ENCODE measurements around the gene CDK11A. TPM values are rescaled to one million over a fixed set of nuclear protein-coding genes. Genes with fewer than 3 reads are reported as not detected.
A peak's percentile ranks its signal among the peaks of the same experiment; 100 is the strongest.
"Not testable (repeated sequence)": the region's sequence is repeated elsewhere in the genome, so short reads cannot be mapped to it uniquely, and the experiment has no call there.

The CDK11A gene
- total RNA-seq, 1 experiment from 2014 or later: 26.2 TPM

DNA sequence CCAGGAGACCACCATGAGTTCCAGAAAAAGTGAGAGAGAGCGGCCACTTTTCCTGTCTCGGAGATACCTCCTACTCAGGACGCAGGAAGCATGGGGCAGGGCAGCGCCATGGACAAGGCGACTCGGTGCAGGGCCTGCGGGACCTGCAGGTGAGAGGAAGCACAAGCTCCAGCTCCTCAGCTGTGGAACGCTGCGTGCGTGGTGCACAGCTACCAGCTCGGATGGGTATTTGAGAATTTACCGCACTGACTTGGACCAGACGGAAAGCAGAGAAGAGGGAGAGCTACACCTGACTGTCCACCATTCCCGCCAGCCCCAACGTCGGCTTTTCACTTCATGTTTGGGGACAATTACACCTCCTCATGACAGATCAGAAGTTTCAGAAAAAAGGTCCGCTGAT, 8.2 kb upstream of the CDK11A start:
- no peak overlapping the region for H2AFZ ChIP-seq (ENCODE audit: low read length)
- no peak overlapping the region for H3K9ac ChIP-seq (ENCODE audit: low read length)
- H3K27me3 ChIP-seq (ENCODE audit: low read length): no peaks in the 10 kb centered on the region
- no peak overlapping the region for H3K27ac ChIP-seq (ENCODE audit: low read length)
- H4K20me1 ChIP-seq (ENCODE audit: insufficient read depth, low read depth, low read length): no peaks in the 10 kb centered on the region
- peak; percentile 33 for DNase-seq
- H3K4me3 ChIP-seq (ENCODE audit: low read length): no peak overlapping the region
- no peaks in the 10 kb centered on the region for H3K9me3 ChIP-seq (ENCODE audit: low read length)
- no peaks in the 10 kb centered on the region for H3K9me2 ChIP-seq (replicated peaks; ENCODE audit: insufficient read depth, low read length)
- H3K4me1 ChIP-seq (ENCODE audit: low read length): no peaks in the 10 kb centered on the region
- H3K4me2 ChIP-seq (ENCODE audit: low read depth, low read length, poor library complexity, severe bottlenecking): no peak overlapping the region
- no peaks in the 10 kb centered on the region for H3K36me3 ChIP-seq (ENCODE audit: insufficient read depth, low read length)
- H3K79me2 ChIP-seq (ENCODE audit: low read length): no peaks in the 10 kb centered on the region

DNA sequence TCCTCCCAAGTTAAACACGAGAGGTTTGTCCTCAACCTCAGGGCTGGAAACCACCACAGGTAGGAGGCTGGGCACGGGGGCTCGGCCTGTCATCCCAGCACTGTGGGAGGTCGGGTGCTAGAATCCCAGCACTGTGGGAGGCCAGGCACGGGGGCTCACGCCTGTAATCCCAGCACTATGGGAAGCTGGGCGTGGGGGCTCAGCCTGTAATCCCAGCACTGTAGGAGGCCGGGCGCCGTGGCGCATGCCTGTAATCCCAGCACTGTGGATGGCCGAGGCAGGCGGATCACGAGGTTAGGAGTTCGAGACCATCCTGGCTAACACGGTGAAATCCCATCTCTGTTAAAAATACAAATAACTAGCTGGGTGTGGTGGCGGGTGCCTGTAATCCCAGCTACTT, 6.7 kb upstream of the CDK11A start:
- Histone ChIP-seq H3K36me3 (ENCODE audit: insufficient read depth, low read length) (no peaks in the 10 kb centered on the region), H3K9me3 (ENCODE audit: low read length) (no peaks in the 10 kb centered on the region), H3K4me2 (ENCODE audit: low read depth, low read length, poor library complexity, severe bottlenecking) (no peak overlapping the region), H2AFZ (ENCODE audit: low read length) (no peak overlapping the region), H3K27me3 (ENCODE audit: low read length) (no peaks in the 10 kb centered on the region), H3K79me2 (ENCODE audit: low read length) (no peaks in the 10 kb centered on the region), H3K27ac (ENCODE audit: low read length) (no peak overlapping the region), H3K4me3 (ENCODE audit: low read length) (no peak overlapping the region), H4K20me1 (ENCODE audit: insufficient read depth, low read depth, low read length) (no peaks in the 10 kb centered on the region), H3K9me2 (replicated peaks; ENCODE audit: insufficient read depth, low read length) (no peaks in the 10 kb centered on the region), H3K9ac (ENCODE audit: low read length) (no peak overlapping the region), H3K4me1 (ENCODE audit: low read length) (no peaks in the 10 kb centered on the region)
- DNase-seq: peak; percentile 2

DNA sequence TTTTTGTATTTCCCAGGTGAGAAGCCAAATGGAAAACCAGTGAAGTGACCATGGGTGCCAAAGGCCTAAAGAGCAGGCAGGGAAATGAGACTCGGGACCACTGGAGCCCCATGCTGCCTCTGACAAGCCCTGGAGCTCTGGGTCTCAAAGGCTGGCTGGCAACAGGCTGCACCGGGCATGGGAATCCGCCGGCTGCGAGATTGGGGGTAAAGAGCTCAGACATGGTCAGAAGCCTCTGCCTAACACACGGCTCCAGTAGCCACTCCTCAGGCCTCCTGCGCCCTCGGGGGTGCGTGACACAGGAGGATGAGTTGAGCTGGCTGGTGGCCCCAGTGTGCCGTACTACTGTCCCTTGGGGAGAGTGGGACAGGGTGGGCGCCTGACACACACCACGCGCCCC, 6.1 kb upstream of the CDK11A start:
- H3K4me3 ChIP-seq (ENCODE audit: low read length); DNase-seq; H3K36me3 ChIP-seq (ENCODE audit: insufficient read depth, low read length); H2AFZ ChIP-seq (ENCODE audit: low read length); H3K9me3 ChIP-seq (ENCODE audit: low read length); H3K27me3 ChIP-seq (ENCODE audit: low read length); H3K27ac ChIP-seq (ENCODE audit: low read length); H3K4me2 ChIP-seq (ENCODE audit: low read depth, low read length, poor library complexity, severe bottlenecking); H3K79me2 ChIP-seq (ENCODE audit: low read length); H3K9ac ChIP-seq (ENCODE audit: low read length); H3K4me1 ChIP-seq (ENCODE audit: low read length); H4K20me1 ChIP-seq (ENCODE audit: insufficient read depth, low read depth, low read length); H3K9me2 ChIP-seq (replicated peaks; ENCODE audit: insufficient read depth, low read length): not testable (repeated sequence)

- H3K9ac ChIP-seq (ENCODE audit: low read length); H3K27me3 ChIP-seq (ENCODE audit: low read length); H3K4me2 ChIP-seq (ENCODE audit: low read depth, low read length, poor library complexity, severe bottlenecking); H3K79me2 ChIP-seq (ENCODE audit: low read length); H3K4me1 ChIP-seq (ENCODE audit: low read length); H3K9me2 ChIP-seq (replicated peaks; ENCODE audit: insufficient read depth, low read length); H3K27ac ChIP-seq (ENCODE audit: low read length); H2AFZ ChIP-seq (ENCODE audit: low read length); H3K4me3 ChIP-seq (ENCODE audit: low read length); DNase-seq; H3K36me3 ChIP-seq (ENCODE audit: insufficient read depth, low read length); H3K9me3 ChIP-seq (ENCODE audit: low read length); H4K20me1 ChIP-seq (ENCODE audit: insufficient read depth, low read depth, low read length): not testable (repeated sequence)
Observed at GRCh38 chr1:1729116-1729816, 5.1 kb upstream of the CDK11A start.

GRCh38 chr1:1728308-1729005, 4.3 kb upstream of the CDK11A start:
- H3K4me2 ChIP-seq (ENCODE audit: low read depth, low read length, poor library complexity, severe bottlenecking); H3K27me3 ChIP-seq (ENCODE audit: low read length); H3K27ac ChIP-seq (ENCODE audit: low read length); H2AFZ ChIP-seq (ENCODE audit: low read length); H4K20me1 ChIP-seq (ENCODE audit: insufficient read depth, low read depth, low read length); H3K4me1 ChIP-seq (ENCODE audit: low read length); H3K9me2 ChIP-seq (replicated peaks; ENCODE audit: insufficient read depth, low read length); H3K9me3 ChIP-seq (ENCODE audit: low read length); H3K9ac ChIP-seq (ENCODE audit: low read length); H3K36me3 ChIP-seq (ENCODE audit: insufficient read depth, low read length); H3K4me3 ChIP-seq (ENCODE audit: low read length); H3K79me2 ChIP-seq (ENCODE audit: low read length): not testable (repeated sequence)
- DNase-seq: peak; percentile 26

- H3K27me3 ChIP-seq (ENCODE audit: low read length); H3K4me1 ChIP-seq (ENCODE audit: low read length); H3K9me2 ChIP-seq (replicated peaks; ENCODE audit: insufficient read depth, low read length); H3K9ac ChIP-seq (ENCODE audit: low read length); H4K20me1 ChIP-seq (ENCODE audit: insufficient read depth, low read depth, low read length); H3K27ac ChIP-seq (ENCODE audit: low read length); H3K4me2 ChIP-seq (ENCODE audit: low read depth, low read length, poor library complexity, severe bottlenecking); H3K4me3 ChIP-seq (ENCODE audit: low read length); H3K36me3 ChIP-seq (ENCODE audit: insufficient read depth, low read length); H2AFZ ChIP-seq (ENCODE audit: low read length); H3K79me2 ChIP-seq (ENCODE audit: low read length); H3K9me3 ChIP-seq (ENCODE audit: low read length): not testable (repeated sequence)
- peak; percentile 44 for DNase-seq
Observed at GRCh38 chr1:1727131-1727651, 3.0 kb upstream of the CDK11A start.

DNA sequence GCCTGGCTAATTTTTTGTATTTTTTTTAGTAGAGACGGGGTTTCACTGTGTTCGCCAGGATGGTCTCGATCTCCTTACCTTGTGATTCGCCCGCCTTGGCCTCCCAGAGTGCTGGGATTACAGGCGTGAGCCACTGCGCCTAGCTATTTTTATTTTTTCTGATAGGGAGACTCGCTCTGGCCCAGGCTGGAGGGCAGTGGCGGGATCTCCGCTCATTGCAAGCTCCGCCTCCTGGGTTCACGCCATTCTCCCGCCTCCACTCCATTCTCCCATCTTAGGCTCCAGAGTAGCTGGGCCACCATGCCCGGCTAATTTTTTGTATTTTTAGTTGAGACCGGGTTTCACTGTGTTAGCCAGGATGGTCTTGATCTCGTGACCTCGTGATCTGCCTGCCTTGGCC, 1.9 kb upstream of the CDK11A start:
- H3K9ac ChIP-seq (ENCODE audit: low read length); H3K27me3 ChIP-seq (ENCODE audit: low read length); H3K36me3 ChIP-seq (ENCODE audit: insufficient read depth, low read length); H3K4me3 ChIP-seq (ENCODE audit: low read length); H3K27ac ChIP-seq (ENCODE audit: low read length); H2AFZ ChIP-seq (ENCODE audit: low read length); H3K79me2 ChIP-seq (ENCODE audit: low read length); H3K4me2 ChIP-seq (ENCODE audit: low read depth, low read length, poor library complexity, severe bottlenecking); H4K20me1 ChIP-seq (ENCODE audit: insufficient read depth, low read depth, low read length); H3K4me1 ChIP-seq (ENCODE audit: low read length); H3K9me2 ChIP-seq (replicated peaks; ENCODE audit: insufficient read depth, low read length); H3K9me3 ChIP-seq (ENCODE audit: low read length): not testable (repeated sequence)
- peak; percentile 23 for DNase-seq

GRCh38 chr1:1721201-1721600, 3.0 kb downstream of the CDK11A start:
- Histone ChIP-seq H3K27ac (ENCODE audit: low read length) (no peak overlapping the region), H3K4me1 (ENCODE audit: low read length) (no peaks in the 10 kb centered on the region), H3K27me3 (ENCODE audit: low read length) (no peaks in the 10 kb centered on the region), H3K36me3 (ENCODE audit: insufficient read depth, low read length) (peaks cover 7% of the 10 kb centered on the region; the same call in 1 of the 2 replicates), H3K9me3 (ENCODE audit: low read length) (no peaks in the 10 kb centered on the region), H3K9me2 (replicated peaks; ENCODE audit: insufficient read depth, low read length) (no peaks in the 10 kb centered on the region), H4K20me1 (ENCODE audit: insufficient read depth, low read depth, low read length) (no peaks in the 10 kb centered on the region), H3K79me2 (ENCODE audit: low read length) (peaks cover 10% of the 10 kb centered on the region; the same call in 1 of the 2 replicates), H3K4me2 (ENCODE audit: low read depth, low read length, poor library complexity, severe bottlenecking) (no peak overlapping the region), H3K9ac (ENCODE audit: low read length) (no peak overlapping the region), H2AFZ (ENCODE audit: low read length) (no peak overlapping the region), H3K4me3 (ENCODE audit: low read length) (no peak overlapping the region)
- peak; percentile 14 for DNase-seq

Measured in Karpas-422 (cell line).